WTC11 (cell line): ENCODE data around the gene LRMDA. TPM values are rescaled to one million over a fixed set of nuclear protein-coding genes. Genes with fewer than 3 reads are reported as not detected.

ENCODE experiments used
- ATAC-seq: fragments of 200-7000 bp; cut with Tn5 transposase; 2 replicates; pipeline ENCODE4 v1.10.0; 2021; ENCODE audit warnings: mild to moderate bottlenecking, moderate library complexity
- CTCF ChIA-PET: fragments of 300-600 bp; sonication (Branson Sonifier 250); formaldehyde crosslinking; loops from one replicate; lab custom pipeline; 2021; ENCODE audit warnings: antibody characterized with exemption; lab: Charles Lee
- POLR2A ChIA-PET: fragments of 350-600 bp; sonication (Branson Sonifier 250); formaldehyde crosslinking; loops from one replicate; lab custom pipeline; 2021; ENCODE audit warnings: antibody characterized with exemption; lab: Charles Lee
- DNase-seq: peaks from one replicate; pipeline ENCODE4 v3.0.0; 2021; ENCODE audit warnings: low spot score
- H3K27ac Mint-ChIP-seq: 2 replicates; pipeline ENCODE4 v1.8.0; 2021; ENCODE audit warnings: mixed read lengths
- H3K27me3 Mint-ChIP-seq: 2 replicates; pipeline ENCODE4 v1.8.0; 2021; ENCODE audit warnings: low read depth, mild to moderate bottlenecking, moderate library complexity, mixed read lengths
- H3K36me3 Mint-ChIP-seq: 2 replicates; pipeline ENCODE4 v1.8.0; 2021; ENCODE audit warnings: mixed read lengths
- H3K4me1 Mint-ChIP-seq: 2 replicates; pipeline ENCODE4 v1.8.0; 2022; ENCODE audit warnings: mixed read lengths
- H3K4me3 Mint-ChIP-seq: 2 replicates; pipeline ENCODE4 v1.8.0; 2021; ENCODE audit warnings: mild to moderate bottlenecking, moderate library complexity, mixed read lengths
- H3K9me3 Mint-ChIP-seq: 2 replicates; pipeline ENCODE4 v1.8.0; 2021; ENCODE audit warnings: mixed read lengths
- EMX1 ChIP-seq: fragments of 250-450 bp; sonication (Bioruptor Pico); IDR thresholded peaks from 2 replicates; pipeline ENCODE4 v1.8.0; 2021; ENCODE audit warnings: mild to moderate bottlenecking
- ETV6 ChIP-seq: sonication (generic); formaldehyde crosslinking; IDR thresholded peaks from 2 replicates; pipeline ENCODE4 v1.8.1; 2022; ENCODE audit warnings: mild to moderate bottlenecking, missing genetic modification reagents
- GABPB1 ChIP-seq: sonication (generic); formaldehyde crosslinking; IDR thresholded peaks from 2 replicates; pipeline ENCODE4 v1.8.1; 2023; ENCODE audit warnings: mild to moderate bottlenecking, missing genetic modification reagents
- GRHL2 ChIP-seq: fragments of 250-450 bp; sonication (Bioruptor Pico); IDR thresholded peaks from 2 replicates; pipeline ENCODE4 v1.8.0; 2022; ENCODE audit warnings: mild to moderate bottlenecking, moderate library complexity; ENCODE audit not compliant: insufficient replicate concordance, severe bottlenecking
- GTF2I ChIP-seq: fragments of 250-450 bp; sonication (Bioruptor Pico); conservative IDR thresholded peaks from 2 replicates; pipeline ENCODE4 v1.4.0; 2021; ENCODE audit warnings: mild to moderate bottlenecking
- JAZF1 ChIP-seq: fragments of 250-450 bp; sonication (Bioruptor Pico); IDR thresholded peaks from 2 replicates; pipeline ENCODE4 v1.9.0; 2021; ENCODE audit warnings: moderate library complexity, mild to moderate bottlenecking, inconsistent platforms
- MLX ChIP-seq: sonication (generic); formaldehyde crosslinking; IDR thresholded peaks from 2 replicates; pipeline ENCODE4 v1.8.1; 2023; ENCODE audit warnings: mild to moderate bottlenecking, missing genetic modification reagents, moderate library complexity
- NFYB ChIP-seq: sonication (generic); formaldehyde crosslinking; conservative IDR thresholded peaks from 2 replicates; pipeline ENCODE4 v1.8.0; 2022; ENCODE audit warnings: low read depth, missing genetic modification reagents
- NR3C1 ChIP-seq: sonication (generic); formaldehyde crosslinking; conservative IDR thresholded peaks from 2 replicates; pipeline ENCODE4 v1.8.1; 2023; ENCODE audit warnings: low read depth, mild to moderate bottlenecking, missing genetic modification reagents
- OVOL2 ChIP-seq: fragments of 250-450 bp; sonication (Bioruptor Pico); IDR thresholded peaks from 2 replicates; pipeline ENCODE4 v1.9.0; 2021; ENCODE audit warnings: mild to moderate bottlenecking, borderline replicate concordance
- SMAD3 ChIP-seq: sonication (generic); formaldehyde crosslinking; IDR thresholded peaks from 2 replicates; pipeline ENCODE4 v1.8.0; 2022; ENCODE audit warnings: missing genetic modification reagents, mild to moderate bottlenecking, borderline replicate concordance
- TP53 ChIP-seq: sonication (generic); formaldehyde crosslinking; IDR thresholded peaks from 2 replicates; pipeline ENCODE4 v1.8.1; 2023; ENCODE audit warnings: mild to moderate bottlenecking, missing genetic modification reagents
- USF2 ChIP-seq: sonication (generic); formaldehyde crosslinking; IDR thresholded peaks from 2 replicates; pipeline ENCODE4 v1.8.1; 2023; ENCODE audit warnings: mild to moderate bottlenecking, missing genetic modification reagents, moderate library complexity
- ZBTB21 ChIP-seq: sonication (generic); formaldehyde crosslinking; IDR thresholded peaks from 2 replicates; pipeline ENCODE4 v1.8.1; 2023; ENCODE audit warnings: mild to moderate bottlenecking, missing genetic modification reagents, borderline replicate concordance
- ZNF317 ChIP-seq: sonication (generic); formaldehyde crosslinking; IDR thresholded peaks from 2 replicates; pipeline ENCODE4 v1.8.1; 2023; ENCODE audit warnings: low read depth, mild to moderate bottlenecking, moderate library complexity, missing genetic modification reagents, borderline replicate concordance
- ZNF416 ChIP-seq: fragments of 250-450 bp; sonication (Bioruptor Pico); IDR thresholded peaks from 2 replicates; pipeline ENCODE4 v1.9.0; 2021; ENCODE audit warnings: mild to moderate bottlenecking, inconsistent platforms
- ZNF671 ChIP-seq: fragments of 250-450 bp; sonication (Bioruptor Pico); IDR thresholded peaks from 2 replicates; pipeline ENCODE4 v1.8.0; 2021; ENCODE audit warnings: mild to moderate bottlenecking
- total RNA-seq: library from RNA; stranded (reverse); gene quantifications from 3 replicates; pipeline ENCODE4 v1.2.3, GENCODE V29; 2021
- TF ChIP-seq, protein P1 (sequence below): sonication (generic); formaldehyde crosslinking; IDR thresholded peaks from 2 replicates; pipeline ENCODE4 v1.8.1; 2022; ENCODE audit warnings: missing genetic modification reagents, borderline replicate concordance
- TF ChIP-seq, protein P2 (sequence below): fragments of 250-450 bp; sonication (Bioruptor Pico); IDR thresholded peaks from 2 replicates; pipeline ENCODE4 v2.1.2; 2022; ENCODE audit warnings: mild to moderate bottlenecking, moderate library complexity
- TF ChIP-seq, protein P3 (sequence below): fragments of 250-450 bp; sonication (Bioruptor Pico); IDR thresholded peaks from 2 replicates; pipeline ENCODE4 v1.9.0; 2021; ENCODE audit warnings: mild to moderate bottlenecking
- TF ChIP-seq, protein P4 (sequence below): fragments of 250-450 bp; sonication (Bioruptor Pico); IDR thresholded peaks from 2 replicates; pipeline ENCODE4 v1.9.0; 2021; ENCODE audit warnings: mild to moderate bottlenecking

LRMDA gene
- total RNA-seq, 1 experiment from 2014 or later: 0.92 TPM

- no peak for ATAC-seq
- Mint-ChIP-seq H3K27me3 (peaks cover 5% of the 10 kb centered on the region; the same call in 1 of the 2 replicates), H3K4me3 (no peak overlapping the region), H3K9me3 (no peaks in the 10 kb centered on the region), H3K27ac (no peak overlapping the region), H3K36me3 (no peaks in the 10 kb centered on the region), H3K4me1 (peaks cover 25% of the 10 kb centered on the region)
- ChIA-PET CTCF (interaction anchor here (1.0 kb wide), 1 partner anchor 42 kb away, joined by 3 read pairs; no protein-coding TSS in a partner anchor), POLR2A (no interaction called here)
- no peak for DNase-seq
- TF ChIP-seq JAZF1 (CRISPR knock-in tag): no peak
Observed at GRCh38 chr10:75782463-75783248, 351.2 kb downstream of the LRMDA start.

- no peaks in the 10 kb centered on the region for H3K9me3 Mint-ChIP-seq
- peaks cover 34% of the 10 kb centered on the region for H3K4me1 Mint-ChIP-seq
- peak; percentile 45 for TF ChIP-seq GABPB1 (CRISPR knock-in tag)
- TF ChIP-seq GRHL2 (CRISPR knock-in tag): no peak
- no peak for TF ChIP-seq ZNF671 (CRISPR knock-in tag)
- TF ChIP-seq USF2 (CRISPR knock-in tag): peak; percentile 32; the same call in 1 of the 2 replicates
- no peak; the same call in 1 of the 2 replicates for ATAC-seq
- no peak for DNase-seq
- H3K4me3 Mint-ChIP-seq: no peak overlapping the region
- H3K36me3 Mint-ChIP-seq: no peaks in the 10 kb centered on the region
- POLR2A ChIA-PET: no interaction called here
- CTCF ChIA-PET: interaction anchor here (0.6 to 1.7 kb wide), 2 partner anchors 12 to 248 kb away, joined by 3 to 7 read pairs; no protein-coding TSS in a partner anchor
- peak overlapping the region; percentile 50 for H3K27ac Mint-ChIP-seq
- peaks cover 9% of the 10 kb centered on the region; the same call in 1 of the 2 replicates for H3K27me3 Mint-ChIP-seq
Observed at GRCh38 chr10:75788394-75789205, 357.2 kb downstream of the LRMDA start.

DNA sequence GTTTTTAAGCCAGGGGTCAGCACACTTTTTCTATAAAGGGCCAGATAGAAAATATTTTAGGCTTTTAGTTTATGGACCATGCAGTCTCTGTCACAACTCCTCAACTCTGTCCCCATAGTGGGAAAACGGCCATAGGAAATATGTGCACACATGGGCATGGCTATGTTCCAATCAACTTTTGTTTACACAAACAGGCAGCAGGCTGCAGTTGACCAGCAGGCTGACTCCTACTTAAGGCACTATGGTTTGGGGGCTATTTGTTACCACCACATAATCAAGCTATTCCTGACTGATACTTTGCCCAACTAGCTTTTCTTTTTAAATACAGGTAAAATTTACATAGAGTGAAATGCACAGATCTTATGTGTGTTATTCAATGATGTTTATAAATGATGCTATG is 362.4 kb downstream of the LRMDA start:
- H3K27ac Mint-ChIP-seq: no peak overlapping the region
- no peak for ATAC-seq
- H3K9me3 Mint-ChIP-seq: peaks cover 11% of the 10 kb centered on the region; the same call in 1 of the 2 replicates
- no peak overlapping the region for H3K4me3 Mint-ChIP-seq
- H3K27me3 Mint-ChIP-seq: no peaks in the 10 kb centered on the region
- peaks cover 17% of the 10 kb centered on the region for H3K4me1 Mint-ChIP-seq
- DNase-seq: no peak
- CTCF ChIA-PET: no interaction called here
- TF ChIP-seq TP53 (CRISPR knock-in tag) (no peak), NR3C1 (CRISPR knock-in tag) (no peak), GTF2I (no peak), GRHL2 (CRISPR knock-in tag) (no peak), ZNF317 (CRISPR knock-in tag) (no peak), ZBTB21 (CRISPR knock-in tag) (no peak), SMAD3 (CRISPR knock-in tag) (no peak), OVOL2 (CRISPR knock-in tag) (no peak), ZNF416 (CRISPR knock-in tag) (no peak), MLX (CRISPR knock-in tag) (no peak), ETV6 (CRISPR knock-in tag) (no peak), EMX1 (CRISPR knock-in tag) (no peak), NFYB (CRISPR knock-in tag) (no peak)
- TF ChIP-seq, protein P1, sequence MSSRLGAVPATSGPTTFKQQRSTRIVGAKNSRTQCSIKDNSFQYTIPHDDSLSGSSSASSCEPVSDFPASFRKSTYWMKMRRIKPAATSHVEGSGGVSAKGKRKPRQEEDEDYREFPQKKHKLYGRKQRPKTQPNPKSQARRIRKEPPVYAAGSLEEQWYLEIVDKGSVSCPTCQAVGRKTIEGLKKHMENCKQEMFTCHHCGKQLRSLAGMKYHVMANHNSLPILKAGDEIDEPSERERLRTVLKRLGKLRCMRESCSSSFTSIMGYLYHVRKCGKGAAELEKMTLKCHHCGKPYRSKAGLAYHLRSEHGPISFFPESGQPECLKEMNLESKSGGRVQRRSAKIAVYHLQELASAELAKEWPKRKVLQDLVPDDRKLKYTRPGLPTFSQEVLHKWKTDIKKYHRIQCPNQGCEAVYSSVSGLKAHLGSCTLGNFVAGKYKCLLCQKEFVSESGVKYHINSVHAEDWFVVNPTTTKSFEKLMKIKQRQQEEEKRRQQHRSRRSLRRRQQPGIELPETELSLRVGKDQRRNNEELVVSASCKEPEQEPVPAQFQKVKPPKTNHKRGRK: no peak
- TF ChIP-seq, protein P2, sequence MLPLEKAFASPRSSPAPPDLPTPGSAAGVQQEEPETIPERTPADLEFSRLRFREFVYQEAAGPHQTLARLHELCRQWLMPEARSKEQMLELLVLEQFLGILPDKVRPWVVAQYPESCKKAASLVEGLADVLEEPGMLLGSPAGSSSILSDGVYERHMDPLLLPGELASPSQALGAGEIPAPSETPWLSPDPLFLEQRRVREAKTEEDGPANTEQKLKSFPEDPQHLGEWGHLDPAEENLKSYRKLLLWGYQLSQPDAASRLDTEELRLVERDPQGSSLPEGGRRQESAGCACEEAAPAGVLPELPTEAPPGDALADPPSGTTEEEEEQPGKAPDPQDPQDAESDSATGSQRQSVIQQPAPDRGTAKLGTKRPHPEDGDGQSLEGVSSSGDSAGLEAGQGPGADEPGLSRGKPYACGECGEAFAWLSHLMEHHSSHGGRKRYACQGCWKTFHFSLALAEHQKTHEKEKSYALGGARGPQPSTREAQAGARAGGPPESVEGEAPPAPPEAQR (CRISPR knock-in tag): no peak
- TF ChIP-seq, protein P3, sequence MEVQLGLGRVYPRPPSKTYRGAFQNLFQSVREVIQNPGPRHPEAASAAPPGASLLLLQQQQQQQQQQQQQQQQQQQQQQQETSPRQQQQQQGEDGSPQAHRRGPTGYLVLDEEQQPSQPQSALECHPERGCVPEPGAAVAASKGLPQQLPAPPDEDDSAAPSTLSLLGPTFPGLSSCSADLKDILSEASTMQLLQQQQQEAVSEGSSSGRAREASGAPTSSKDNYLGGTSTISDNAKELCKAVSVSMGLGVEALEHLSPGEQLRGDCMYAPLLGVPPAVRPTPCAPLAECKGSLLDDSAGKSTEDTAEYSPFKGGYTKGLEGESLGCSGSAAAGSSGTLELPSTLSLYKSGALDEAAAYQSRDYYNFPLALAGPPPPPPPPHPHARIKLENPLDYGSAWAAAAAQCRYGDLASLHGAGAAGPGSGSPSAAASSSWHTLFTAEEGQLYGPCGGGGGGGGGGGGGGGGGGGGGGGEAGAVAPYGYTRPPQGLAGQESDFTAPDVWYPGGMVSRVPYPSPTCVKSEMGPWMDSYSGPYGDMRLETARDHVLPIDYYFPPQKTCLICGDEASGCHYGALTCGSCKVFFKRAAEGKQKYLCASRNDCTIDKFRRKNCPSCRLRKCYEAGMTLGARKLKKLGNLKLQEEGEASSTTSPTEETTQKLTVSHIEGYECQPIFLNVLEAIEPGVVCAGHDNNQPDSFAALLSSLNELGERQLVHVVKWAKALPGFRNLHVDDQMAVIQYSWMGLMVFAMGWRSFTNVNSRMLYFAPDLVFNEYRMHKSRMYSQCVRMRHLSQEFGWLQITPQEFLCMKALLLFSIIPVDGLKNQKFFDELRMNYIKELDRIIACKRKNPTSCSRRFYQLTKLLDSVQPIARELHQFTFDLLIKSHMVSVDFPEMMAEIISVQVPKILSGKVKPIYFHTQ (CRISPR knock-in tag): no peak
- TF ChIP-seq, protein P4, sequence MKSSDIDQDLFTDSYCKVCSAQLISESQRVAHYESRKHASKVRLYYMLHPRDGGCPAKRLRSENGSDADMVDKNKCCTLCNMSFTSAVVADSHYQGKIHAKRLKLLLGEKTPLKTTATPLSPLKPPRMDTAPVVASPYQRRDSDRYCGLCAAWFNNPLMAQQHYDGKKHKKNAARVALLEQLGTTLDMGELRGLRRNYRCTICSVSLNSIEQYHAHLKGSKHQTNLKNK: no peak
- TF ChIP-seq, all 79 proteins: peak for 0
- POLR2A ChIA-PET: no interaction called here
- peaks cover 8% of the 10 kb centered on the region; the same call in 1 of the 2 replicates for H3K36me3 Mint-ChIP-seq
